WERI-Rb-1 (cell line): ENCODE measurements around the gene ZNF648.

ENCODE experiments used
- DNase-seq: peaks from one replicate; pipeline ENCODE4 v3.0.0-alpha.2; 2020
- H3K27ac ChIP-seq: fragments of 250-450 bp; sonication (Bioruptor Pico); 2 replicates; pipeline ENCODE4 v1.5.1; 2020; ENCODE audit warnings: mild to moderate bottlenecking, moderate library complexity
- H3K27me3 ChIP-seq: fragments of 250-450 bp; sonication (Bioruptor Pico); 2 replicates; pipeline ENCODE4 v1.5.1; 2021; ENCODE audit warnings: mild to moderate bottlenecking, low read depth, moderate library complexity; ENCODE audit not compliant: insufficient read depth, severe bottlenecking
- H3K36me3 ChIP-seq: fragments of 250-450 bp; sonication (Bioruptor Pico); 2 replicates; pipeline ENCODE4 v1.5.1; 2020; ENCODE audit warnings: mild to moderate bottlenecking, moderate library complexity
- H3K4me3 ChIP-seq: 2 replicates; pipeline ENCODE4 v1.5.1; 2011; ENCODE audit warnings: low read depth, mild to moderate bottlenecking, control low read depth, low read length
- H3K9me3 ChIP-seq: fragments of 250-450 bp; sonication (Bioruptor Pico); 2 replicates; pipeline ENCODE4 v1.5.1; 2021; ENCODE audit warnings: mild to moderate bottlenecking, moderate library complexity; ENCODE audit not compliant: severe bottlenecking
- CTCF ChIP-seq: IDR thresholded peaks from 2 replicates; pipeline ENCODE4 v1.5.1; 2011; ENCODE audit warnings: low read depth, mild to moderate bottlenecking, control low read depth, inconsistent platforms, low read length

Gene ZNF648

GRCh38 chr1:182061594-182061993, at the start of gene ZNF648:
Gene ZNF648 (minus strand): TSS chr1:182061712. CDS start chr1:182058010, 3,702 bp downstream.
- Histone ChIP-seq H3K36me3 (no peaks in the 10 kb centered on the region), H3K4me3 (no peak within 1 kb of the TSS), H3K27ac (no peak within 1 kb of the TSS), H3K9me3 (no peaks in the 10 kb centered on the region), H3K27me3 (peaks cover 4% of the 10 kb centered on the region)
- DNase-seq: no peak
- no peak for TF ChIP-seq CTCF

DNA sequence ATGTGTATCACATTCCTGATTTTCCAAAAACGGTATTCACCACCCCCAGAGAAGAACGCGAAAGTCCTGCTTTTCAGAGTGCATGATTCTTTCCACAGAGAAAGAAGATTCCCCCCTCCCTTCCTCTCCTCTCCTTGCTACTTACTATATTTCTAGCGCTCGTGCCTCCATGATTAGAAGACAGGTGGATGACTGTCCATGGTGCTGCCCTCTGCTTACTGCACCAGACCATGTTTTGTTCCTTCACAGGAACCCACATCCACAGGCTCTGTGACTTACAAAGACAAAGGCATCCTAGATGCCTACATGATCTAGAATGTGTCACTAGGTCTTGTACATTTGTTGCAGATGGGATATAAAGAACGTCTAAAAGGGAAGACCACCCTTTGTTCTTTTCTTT, 49.1 kb upstream of the ZNF648 start:
- Histone ChIP-seq H3K4me3 (no peak overlapping the region), H3K9me3 (no peaks in the 10 kb centered on the region), H3K36me3 (no peaks in the 10 kb centered on the region), H3K27me3 (no peaks in the 10 kb centered on the region), H3K27ac (no peak overlapping the region)
- TF ChIP-seq CTCF: no peak
- DNase-seq: no peak

GRCh38 chr1:182109771-182110170, 48.3 kb upstream of the ZNF648 start:
- Histone ChIP-seq H3K9me3 (no peaks in the 10 kb centered on the region), H3K27me3 (no peaks in the 10 kb centered on the region)
- TF ChIP-seq CTCF: no peak

GRCh38 chr1:182107209-182107608, 45.7 kb upstream of the ZNF648 start:
- DNase-seq: no peak

More at GRCh38 chr1:182109771-182110170, 48.3 kb upstream of the ZNF648 start:
- Histone ChIP-seq H3K36me3 (no peaks in the 10 kb centered on the region), H3K27ac (no peak overlapping the region), H3K4me3 (no peak overlapping the region)
- no peak for DNase-seq

GRCh38 chr1:182102043-182102416, 40.5 kb upstream of the ZNF648 start:
- TF ChIP-seq CTCF: no peak
- DNase-seq: no peak
- no peaks in the 10 kb centered on the region for H3K9me3 ChIP-seq
- no peak overlapping the region for H3K27ac ChIP-seq
- H3K36me3 ChIP-seq: no peaks in the 10 kb centered on the region
- no peaks in the 10 kb centered on the region for H3K27me3 ChIP-seq
- H3K4me3 ChIP-seq: no peak overlapping the region

More at GRCh38 chr1:182107209-182107608, 45.7 kb upstream of the ZNF648 start:
- Histone ChIP-seq H3K9me3 (no peaks in the 10 kb centered on the region), H3K4me3 (no peak overlapping the region), H3K27ac (no peak overlapping the region), H3K27me3 (no peaks in the 10 kb centered on the region), H3K36me3 (no peaks in the 10 kb centered on the region)
- TF ChIP-seq CTCF: no peak

- Histone ChIP-seq H3K27me3 (no peaks in the 10 kb centered on the region), H3K36me3 (no peaks in the 10 kb centered on the region), H3K4me3 (no peak overlapping the region), H3K9me3 (no peaks in the 10 kb centered on the region), H3K27ac (no peak overlapping the region)
- no peak for TF ChIP-seq CTCF
- no peak for DNase-seq
Measured at GRCh38 chr1:182101415-182102042, 40.0 kb upstream of the ZNF648 start.
